OCI-LY3 (cell line): Measurements from ENCODE around the gene SLC4A8.

Experiments
- CTCF ChIP-seq: fragments of 200-600, 300-600 bp; sonication (generic); IDR thresholded peaks from 2 replicates; pipeline ENCODE4 v1.5.1; 2014; ENCODE audit warnings: antibody characterized with exemption, low read length, low read depth
- EZH2phosphoT487 ChIP-seq: fragments of 200-600 bp; shearing (Covaris generic); IDR thresholded peaks from 2 replicates; pipeline ENCODE4 v1.6.1; 2018; ENCODE audit warnings: antibody characterized with exemption, mixed run types, low read depth

DNA sequence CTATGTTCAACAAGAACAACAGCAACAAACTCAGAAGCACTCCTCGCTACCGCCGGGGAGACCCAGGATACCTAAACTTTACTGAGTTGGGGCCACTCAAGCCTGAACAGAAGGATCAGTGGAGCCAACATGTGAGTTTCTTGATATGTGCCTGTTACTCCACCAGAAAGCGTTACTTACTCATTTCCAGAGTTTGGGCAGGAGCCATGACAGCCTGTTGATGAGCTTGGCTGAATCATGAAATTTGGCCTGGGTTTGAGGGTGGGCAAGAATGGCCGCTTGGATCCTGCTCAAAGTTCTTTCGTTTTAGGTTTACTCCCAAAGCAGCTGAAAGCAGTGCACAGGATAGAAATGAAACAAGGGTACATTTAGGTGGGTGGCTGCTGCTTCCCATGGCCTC lies 21.5 kb upstream of the SLC4A8 start:
- no peak for TF ChIP-seq CTCF
- no peak for TF ChIP-seq EZH2phosphoT487
